Measurements from ENCODE around the gene CYB5R3. TPM values are rescaled to one million over a fixed set of nuclear protein-coding genes. Genes with fewer than 3 reads are reported as not detected.

Gene CYB5R3
- total RNA-seq, 4 donors from 2014 or later: 52.6 to 120 (median 75.5) TPM

DNA sequence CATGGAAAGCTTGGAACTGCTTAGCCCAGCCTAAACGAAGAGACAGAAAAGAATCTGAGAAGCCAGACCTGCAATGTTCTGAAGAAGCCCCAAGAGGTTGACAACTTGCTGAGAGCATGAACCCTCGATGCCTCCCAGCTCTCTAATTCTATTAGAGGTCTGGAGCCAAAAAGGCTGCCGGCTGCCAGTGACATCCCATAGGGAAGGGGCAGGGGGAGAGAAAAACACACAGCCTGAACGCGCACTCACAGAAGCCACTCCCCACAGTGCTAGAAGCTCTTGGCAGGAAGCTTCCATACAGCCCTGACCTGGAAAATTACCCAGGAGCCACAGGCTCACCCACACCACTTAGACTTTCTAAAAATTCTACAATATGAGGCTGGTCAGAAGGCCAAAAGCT, 52.9 kb downstream of the CYB5R3 start:
- no peaks in the 10 kb centered on the region for H3K9me3 ChIP-seq
- WGBS, 2 donors: 55 to 75% methylated on average over 5 of the region's 5 CpGs
- H3K27ac ChIP-seq: no peak overlapping the region
- no peak for DNase-seq
- H3K27me3 ChIP-seq: no peaks in the 10 kb centered on the region
- intact Hi-C loops (cut with DNase I): no loop called here
- no peaks in the 10 kb centered on the region for H3K4me1 ChIP-seq
- H3K4me3 ChIP-seq (replicated peaks in 1 of 3): no peak overlapping the region
- TF ChIP-seq POLR2A (IDR thresholded peaks at IDR 0.05): no peak
- TF ChIP-seq, protein P1, sequence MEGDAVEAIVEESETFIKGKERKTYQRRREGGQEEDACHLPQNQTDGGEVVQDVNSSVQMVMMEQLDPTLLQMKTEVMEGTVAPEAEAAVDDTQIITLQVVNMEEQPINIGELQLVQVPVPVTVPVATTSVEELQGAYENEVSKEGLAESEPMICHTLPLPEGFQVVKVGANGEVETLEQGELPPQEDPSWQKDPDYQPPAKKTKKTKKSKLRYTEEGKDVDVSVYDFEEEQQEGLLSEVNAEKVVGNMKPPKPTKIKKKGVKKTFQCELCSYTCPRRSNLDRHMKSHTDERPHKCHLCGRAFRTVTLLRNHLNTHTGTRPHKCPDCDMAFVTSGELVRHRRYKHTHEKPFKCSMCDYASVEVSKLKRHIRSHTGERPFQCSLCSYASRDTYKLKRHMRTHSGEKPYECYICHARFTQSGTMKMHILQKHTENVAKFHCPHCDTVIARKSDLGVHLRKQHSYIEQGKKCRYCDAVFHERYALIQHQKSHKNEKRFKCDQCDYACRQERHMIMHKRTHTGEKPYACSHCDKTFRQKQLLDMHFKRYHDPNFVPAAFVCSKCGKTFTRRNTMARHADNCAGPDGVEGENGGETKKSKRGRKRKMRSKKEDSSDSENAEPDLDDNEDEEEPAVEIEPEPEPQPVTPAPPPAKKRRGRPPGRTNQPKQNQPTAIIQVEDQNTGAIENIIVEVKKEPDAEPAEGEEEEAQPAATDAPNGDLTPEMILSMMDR (IDR thresholded peaks at IDR 0.05): no peak
- peaks cover 74 to 77% of the 10 kb centered on the region in 2 donors for H3K36me3 ChIP-seq

DNA sequence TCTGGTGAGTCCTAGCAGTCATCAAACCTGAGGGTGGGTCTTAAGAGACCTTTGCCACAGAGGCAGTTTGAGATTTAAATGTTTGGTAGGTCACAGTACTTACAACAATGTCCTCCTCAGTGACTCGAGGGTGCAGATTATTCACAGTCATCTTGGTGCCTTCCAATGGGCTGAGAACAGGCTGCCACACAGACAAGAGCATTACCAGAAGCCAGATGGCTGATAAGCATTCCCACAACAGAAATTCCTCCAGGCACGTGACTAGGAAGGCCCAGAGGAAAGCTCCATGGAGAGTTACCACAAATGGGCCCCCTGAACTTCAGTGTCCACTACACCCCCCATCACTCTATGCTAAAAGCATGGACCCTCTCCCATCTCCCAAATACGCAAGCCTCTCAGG, 53.8 kb downstream of the CYB5R3 start:
- no peak for DNase-seq
- Histone ChIP-seq H3K27me3 (no peaks in the 10 kb centered on the region), H3K9me3 (no peaks in the 10 kb centered on the region), H3K4me1 (no peaks in the 10 kb centered on the region), H3K36me3 (peaks cover 74 to 80% of the 10 kb centered on the region in 2 donors), H3K4me3 (replicated peaks in 1 of 3) (no peak overlapping the region), H3K27ac (no peak overlapping the region)
- TF ChIP-seq POLR2A (IDR thresholded peaks at IDR 0.05): no peak
- TF ChIP-seq, protein P1 (IDR thresholded peaks at IDR 0.05): no peak
- WGBS, 2 donors: 78 to 87% methylated on average over 2 to 3 of the region's 3 CpGs
- intact Hi-C loops (cut with DNase I): no loop called here

- Histone ChIP-seq H3K9me3 (no peaks in the 10 kb centered on the region), H3K36me3 (peaks cover 64 to 69% of the 10 kb centered on the region in 2 donors), H3K4me3 (replicated peaks in 1 of 3) (no peak overlapping the region), H3K27me3 (no peaks in the 10 kb centered on the region), H3K27ac (no peak overlapping the region), H3K4me1 (no peaks in the 10 kb centered on the region)
- 97 to 100% methylated on average over 11 to 12 of the region's 12 CpGs for WGBS, 2 donors
- TF ChIP-seq POLR2A (IDR thresholded peaks at IDR 0.05): no peak
- intact Hi-C loops (cut with DNase I): no loop called here
- DNase-seq: no peak
These were observed 57.2 kb downstream of the CYB5R3 start for GRCh38 chr22:42591987-42592386.

GRCh38 chr22:42587588-42588175, 61.5 kb downstream of the CYB5R3 start:
- H3K36me3 ChIP-seq: peaks cover 49 to 64% of the 10 kb centered on the region in 2 donors
- no peaks in the 10 kb centered on the region for H3K27me3 ChIP-seq
- intact Hi-C loops (cut with DNase I): no loop called here
- H3K4me1 ChIP-seq: peaks cover 0 to under 1% of the 10 kb centered on the region in 2 donors
- 88 to 89% methylated on average over 5 of the region's 5 CpGs for WGBS, 2 donors
- H3K9me3 ChIP-seq: no peaks in the 10 kb centered on the region
- no peak for DNase-seq
- no peak for TF ChIP-seq POLR2A (IDR thresholded peaks at IDR 0.05)
- TF ChIP-seq, protein P1 (IDR thresholded peaks at IDR 0.05): no peak
- H3K4me3 ChIP-seq (replicated peaks in 1 of 3): no peak overlapping the region
- H3K27ac ChIP-seq: no peak overlapping the region

GRCh38 chr22:42586381-42586780, 62.8 kb downstream of the CYB5R3 start:
- peaks cover 0 to 8% of the 10 kb centered on the region in 2 donors for H3K4me1 ChIP-seq
- TF ChIP-seq, protein P1 (IDR thresholded peaks at IDR 0.05): no peak
- TF ChIP-seq POLR2A (IDR thresholded peaks at IDR 0.05): no peak
- H3K27me3 ChIP-seq: no peaks in the 10 kb centered on the region
- WGBS, 2 donors: 93 to 95% methylated on average over 4 of the region's 4 CpGs
- intact Hi-C loops (cut with DNase I): no loop called here
- H3K9me3 ChIP-seq: no peaks in the 10 kb centered on the region
- no peak for DNase-seq
- peaks cover 36 to 51% of the 10 kb centered on the region in 2 donors for H3K36me3 ChIP-seq
- no peak overlapping the region for H3K27ac ChIP-seq
- H3K4me3 ChIP-seq (replicated peaks in 1 of 3): no peak overlapping the region

Data from thyroid gland (tissue), 4 donors.